CD14-positive monocyte (primary cell): Measurements from ENCODE around the gene STUB1. TPM values are rescaled to one million over a fixed set of nuclear protein-coding genes. Genes with fewer than 3 reads are reported as not detected.

Experiments
- DNase-seq, 3 donors: peaks; one replicate each; pipeline ENCODE4 v3.0.0-alpha.2; 2011 to 2022
- H2AFZ ChIP-seq: 2 replicates; pipeline ENCODE4 v1.6.0; 2012; ENCODE audit warnings: mild to moderate bottlenecking, low read depth, low read length, inconsistent platforms; ENCODE audit not compliant: insufficient read depth, poor library complexity, severe bottlenecking
- H3K27ac ChIP-seq, 2 donors: 1 replicate in 1 of 2; 2 replicates in 1 of 2; pipeline ENCODE4 v1.5.1; 2012 to 2013; ENCODE audit warnings: low read length in 2 of 2, control low read depth in 1 of 2, inconsistent platforms in 1 of 2, low read depth in 1 of 2, mild to moderate bottlenecking in 1 of 2
- H3K27me3 ChIP-seq, 2 donors: one replicate each; pipeline versions ENCODE4 v1.6.0 to v1.6.1; 2011 to 2013; ENCODE audit warnings: low read length in 2 of 2; ENCODE audit not compliant: control insufficient read depth in 2 of 2, insufficient read depth in 2 of 2
- H3K36me3 ChIP-seq, 2 donors: replicated peaks in 1 of 2; 1 replicate in 1 of 2; 2 replicates in 1 of 2; pipeline versions ENCODE4 v1.5.1 to v1.6.1; 2012 to 2013; ENCODE audit warnings: low read length in 2 of 2, control low read depth in 1 of 2, inconsistent platforms in 1 of 2, mild to moderate bottlenecking in 1 of 2; ENCODE audit not compliant: insufficient read depth in 2 of 2, control insufficient read depth in 1 of 2
- H3K4me1 ChIP-seq, 2 donors: 1 replicate in 1 of 2; 2 replicates in 1 of 2; pipeline versions ENCODE4 v1.5.1 to v1.6.1; 2012 to 2013; ENCODE audit warnings: low read length in 2 of 2, control low read depth in 1 of 2, inconsistent platforms in 1 of 2, mild to moderate bottlenecking in 1 of 2, moderate library complexity in 1 of 2; ENCODE audit not compliant: insufficient read depth in 2 of 2, control insufficient read depth in 1 of 2
- H3K4me2 ChIP-seq: replicated peaks from 2 replicates; pipeline ENCODE3; 2012; ENCODE audit warnings: low read length, moderate library complexity, mild to moderate bottlenecking; ENCODE audit not compliant: poor library complexity, severe bottlenecking; ENCODE audit errors: extremely low read depth
- H3K4me3 ChIP-seq, 3 experiments: fragments of 200-600 bp in 1 of 3; sonication (generic) in 1 of 3; replicated peaks in 1 of 3; 1 replicate in 2 of 3; 2 replicates in 1 of 3; pipeline ENCODE4 v1.5.1; 2011 to 2013; ENCODE audit warnings: low read length in 3 of 3, mild to moderate bottlenecking in 3 of 3, control low read depth in 2 of 3, low read depth in 2 of 3, inconsistent platforms in 1 of 3, moderate library complexity in 1 of 3
- H3K79me2 ChIP-seq: 2 replicates; pipeline ENCODE4 v1.6.0; 2012; ENCODE audit warnings: mild to moderate bottlenecking, control low read depth, inconsistent platforms, low read length, moderate library complexity; ENCODE audit not compliant: insufficient read depth
- H3K9ac ChIP-seq: 2 replicates; pipeline ENCODE4 v1.6.0; 2017; ENCODE audit warnings: low read length, mild to moderate bottlenecking; ENCODE audit not compliant: insufficient read depth, poor library complexity, severe bottlenecking
- H3K9me3 ChIP-seq, 2 donors: replicated peaks in 1 of 2; 1 replicate in 1 of 2; 2 replicates in 1 of 2; pipeline versions ENCODE4 v1.5.1 to v1.6.1; 2012 to 2013; ENCODE audit warnings: low read length in 2 of 2, control low read depth in 1 of 2; ENCODE audit not compliant: control insufficient read depth in 1 of 2, insufficient read depth in 1 of 2
- H4K20me1 ChIP-seq: 2 replicates; pipeline ENCODE4 v1.6.0; 2012; ENCODE audit warnings: mild to moderate bottlenecking, low read length, control low read depth, moderate library complexity; ENCODE audit not compliant: insufficient read depth
- H3K27ac Mint-ChIP-seq, 7 donors: one replicate each; pipeline ENCODE4 v1.8.0; 2020; ENCODE audit warnings: mild to moderate bottlenecking in 7 of 7, mixed read lengths in 7 of 7, moderate library complexity in 6 of 7, inconsistent platforms in 2 of 7
- H3K27me3 Mint-ChIP-seq, 3 donors: one replicate each; pipeline ENCODE4 v1.8.0; 2021 to 2022; ENCODE audit warnings: low read depth in 3 of 3, mild to moderate bottlenecking in 3 of 3, mixed read lengths in 3 of 3, moderate library complexity in 3 of 3, inconsistent platforms in 1 of 3
- H3K36me3 Mint-ChIP-seq, 2 donors: one replicate each; pipeline ENCODE4 v1.8.0; 2020; ENCODE audit warnings: mixed read lengths in 2 of 2, inconsistent platforms in 1 of 2, mild to moderate bottlenecking in 1 of 2
- H3K4me1 Mint-ChIP-seq: one replicate; pipeline ENCODE4 v1.8.0; 2020; ENCODE audit warnings: mild to moderate bottlenecking, mixed read lengths
- H3K4me3 Mint-ChIP-seq, 2 donors: one replicate each; pipeline ENCODE4 v1.8.0; 2020; ENCODE audit warnings: mild to moderate bottlenecking in 2 of 2, mixed read lengths in 2 of 2, moderate library complexity in 1 of 2
- H3K9me3 Mint-ChIP-seq, 7 donors: one replicate each; pipeline ENCODE4 v1.8.0; 2020 to 2022; ENCODE audit warnings: mixed read lengths in 7 of 7, mild to moderate bottlenecking in 6 of 7, moderate library complexity in 6 of 7, inconsistent platforms in 2 of 7
- WGBS: methylation state at CpG from one replicate; pipeline ENCODE4 v1.1.5; 2013; ENCODE audit warnings: missing lambda C conversion rate; ENCODE audit not compliant: insufficient coverage; 5-methylcytosine and 5-hydroxymethylcytosine counted together
- intact Hi-C, 2 donors: fragments of 100-400 bp; cut with micrococcal nuclease; formaldehyde crosslinking; loops; one replicate each; pipeline versions ENCODE4 v1.15.0 to v1.15.1; 2023
- polyA plus RNA-seq, 3 donors: library from polyadenylated mRNA; depleted of rRNA in 1 of 3; unstranded in 2 of 3; stranded (reverse) in 1 of 3; fragments of 300-500 nt in 2 of 3; fragments of >200 nt in 1 of 3; fragmentation: Illumina TruSeq in 2 of 3; gene quantifications; 1 replicate in 2 of 3; 2 replicates in 1 of 3; pipeline ENCODE4 v1.2.3, GENCODE V29; 2012 to 2021
- TF ChIP-seq, protein P1 (sequence below): fragments of 200-600 bp; IDR thresholded peaks from one replicate; pipeline ENCODE4 v1.8.0; 2022; ENCODE audit warnings: antibody characterized with exemption, mild to moderate bottlenecking

STUB1 gene
- polyA plus RNA-seq, 3 donors, result 83.3 to 108 (median 106) TPM

GRCh38 chr16:724188-725040 is 44.2 kb downstream of the STUB1 start:
- Histone ChIP-seq H3K9ac (no peak overlapping the region), H3K9me3 (no peaks in the 10 kb centered on the region), H3K79me2 (no peaks in the 10 kb centered on the region), H4K20me1 (peaks cover 20% of the 10 kb centered on the region), H3K27ac (no peak overlapping the region), H3K4me3 (no peak overlapping the region), H3K4me2 (no peak overlapping the region), H3K4me1 (peaks cover 35 to 52% of the 10 kb centered on the region in 2 donors), H3K27me3 (peaks cover 3 to 44% of the 10 kb centered on the region in 2 donors), H2AFZ (no peak overlapping the region), H3K36me3 (no peaks in the 10 kb centered on the region)
- Mint-ChIP-seq H3K4me1 (peaks cover 18% of the 10 kb centered on the region), H3K36me3 (peaks cover 4 to 5% of the 10 kb centered on the region in 2 donors), H3K27ac (no peak overlapping the region), H3K4me3 (no peak overlapping the region), H3K27me3 (peaks cover 20 to 52% (median 29%) of the 10 kb centered on the region in 3 donors), H3K9me3 (no peaks in the 10 kb centered on the region)
- 86% methylated on average over 29 of the region's 29 CpGs for WGBS
- no peak for DNase-seq
- TF ChIP-seq, protein P1, sequence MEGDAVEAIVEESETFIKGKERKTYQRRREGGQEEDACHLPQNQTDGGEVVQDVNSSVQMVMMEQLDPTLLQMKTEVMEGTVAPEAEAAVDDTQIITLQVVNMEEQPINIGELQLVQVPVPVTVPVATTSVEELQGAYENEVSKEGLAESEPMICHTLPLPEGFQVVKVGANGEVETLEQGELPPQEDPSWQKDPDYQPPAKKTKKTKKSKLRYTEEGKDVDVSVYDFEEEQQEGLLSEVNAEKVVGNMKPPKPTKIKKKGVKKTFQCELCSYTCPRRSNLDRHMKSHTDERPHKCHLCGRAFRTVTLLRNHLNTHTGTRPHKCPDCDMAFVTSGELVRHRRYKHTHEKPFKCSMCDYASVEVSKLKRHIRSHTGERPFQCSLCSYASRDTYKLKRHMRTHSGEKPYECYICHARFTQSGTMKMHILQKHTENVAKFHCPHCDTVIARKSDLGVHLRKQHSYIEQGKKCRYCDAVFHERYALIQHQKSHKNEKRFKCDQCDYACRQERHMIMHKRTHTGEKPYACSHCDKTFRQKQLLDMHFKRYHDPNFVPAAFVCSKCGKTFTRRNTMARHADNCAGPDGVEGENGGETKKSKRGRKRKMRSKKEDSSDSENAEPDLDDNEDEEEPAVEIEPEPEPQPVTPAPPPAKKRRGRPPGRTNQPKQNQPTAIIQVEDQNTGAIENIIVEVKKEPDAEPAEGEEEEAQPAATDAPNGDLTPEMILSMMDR, result no peak
- intact Hi-C loops, result no loop called here

DNA sequence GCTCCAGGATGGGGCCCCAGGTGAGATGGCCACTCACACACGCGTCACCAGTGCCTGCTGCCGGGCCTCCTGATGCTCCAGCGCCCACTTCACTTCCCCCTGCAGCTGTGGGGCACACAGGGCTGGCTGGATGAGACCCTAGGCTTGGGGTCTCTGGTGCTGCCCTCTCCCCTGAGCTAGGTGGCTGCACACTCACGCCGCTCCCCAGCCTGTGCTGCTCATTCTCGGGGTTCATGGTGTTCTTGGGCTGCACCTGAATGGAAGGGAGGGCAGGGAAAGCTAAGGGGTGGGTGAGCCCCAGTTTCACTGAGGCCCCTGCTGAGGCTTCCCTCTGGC is 44.8 kb downstream of the STUB1 start:
- Histone ChIP-seq H3K9ac (no peak overlapping the region), H3K4me3 (no peak overlapping the region), H3K4me1 (peaks cover 31 to 49% of the 10 kb centered on the region in 2 donors), H3K4me2 (no peak overlapping the region), H4K20me1 (peaks cover 20% of the 10 kb centered on the region), H3K27ac (no peak overlapping the region), H3K9me3 (no peaks in the 10 kb centered on the region), H3K27me3 (peaks cover 3 to 38% of the 10 kb centered on the region in 2 donors), H3K79me2 (no peaks in the 10 kb centered on the region), H3K36me3 (peaks cover 0 to 1% of the 10 kb centered on the region in 2 donors), H2AFZ (no peak overlapping the region)
- peaks cover 14% of the 10 kb centered on the region for H3K4me1 Mint-ChIP-seq
- no peak overlapping the region for H3K4me3 Mint-ChIP-seq
- H3K27ac Mint-ChIP-seq, result no peak overlapping the region
- intact Hi-C loops, result no loop called here
- peaks cover 4 to 5% of the 10 kb centered on the region in 2 donors for H3K36me3 Mint-ChIP-seq
- H3K9me3 Mint-ChIP-seq, result no peaks in the 10 kb centered on the region
- DNase-seq, result no peak
- TF ChIP-seq, protein P1, result no peak
- 68% methylated on average over 7 of the region's 7 CpGs for WGBS
- peaks cover 15 to 51% (median 24%) of the 10 kb centered on the region in 3 donors for H3K27me3 Mint-ChIP-seq
